ENCODE data around the gene CPB1.

The CPB1 gene

DNA sequence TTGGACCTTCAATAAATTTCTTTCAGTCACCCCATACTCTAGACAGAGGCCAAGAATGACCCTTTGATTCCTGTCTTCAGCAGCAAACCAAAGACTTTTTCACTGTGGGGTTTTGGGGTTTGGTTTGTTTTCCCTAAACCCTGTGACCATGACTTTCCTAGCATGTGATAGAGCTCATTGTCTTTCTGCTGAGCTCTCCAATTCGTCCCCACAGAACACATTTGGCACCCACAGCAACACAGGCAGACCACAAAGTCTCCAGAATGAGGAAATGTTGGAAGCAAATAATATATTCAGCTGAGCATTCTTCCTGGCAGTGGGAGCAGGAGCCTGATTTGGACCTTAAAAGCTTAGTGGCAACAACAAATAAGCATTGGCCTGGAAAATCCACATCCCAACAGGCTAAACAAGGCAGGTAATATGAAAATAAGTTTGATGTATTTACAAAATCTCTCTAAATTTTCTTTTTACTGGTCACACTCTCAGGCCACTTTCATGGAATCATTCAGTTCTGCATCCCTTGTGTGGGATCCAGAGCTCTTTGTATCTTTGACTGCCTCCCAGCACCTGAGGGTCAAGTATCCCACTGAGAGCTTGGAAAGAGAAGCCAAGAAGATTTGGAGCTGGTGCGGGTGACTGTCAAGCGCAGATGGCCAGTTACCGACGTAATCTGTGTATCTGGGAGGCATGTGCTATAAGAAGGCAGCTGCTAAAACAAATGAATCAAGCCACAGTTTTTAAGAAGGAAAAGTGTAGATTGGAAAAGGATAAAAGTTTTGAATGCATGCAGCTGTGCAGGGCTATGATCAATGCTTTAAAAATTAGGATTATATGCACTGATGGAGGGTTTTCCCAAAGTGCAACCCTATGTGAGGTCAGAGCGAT is 36.5 kb upstream of the CPB1 start:
- Histone ChIP-seq H3K4me1 (ENCODE audit: insufficient read depth, low read length) (no peaks in the 10 kb centered on the region), H3K9me3 (ENCODE audit: insufficient read depth, low read length, severe bottlenecking) (no peaks in the 10 kb centered on the region), H3K36me3 (ENCODE audit: insufficient read depth, low read length) (no peaks in the 10 kb centered on the region), H3K4me2 (ENCODE audit: insufficient read depth, low read length) (no peak overlapping the region), H3K27ac (ENCODE audit: low read length) (no peak overlapping the region), H4K20me1 (ENCODE audit: insufficient read depth, low read length) (no peaks in the 10 kb centered on the region), H2AFZ (ENCODE audit: low read depth, low read length) (no peak overlapping the region), H3K9ac (ENCODE audit: low read depth, low read length) (no peak overlapping the region), H3K79me2 (ENCODE audit: insufficient read depth, low read length) (no peaks in the 10 kb centered on the region), H3K4me3 (ENCODE audit: low read depth in 1 of 2, low read length in 2 of 2) (no peak overlapping the region), H3K27me3 (ENCODE audit: insufficient read depth, low read length, poor library complexity) (no peaks in the 10 kb centered on the region)
- ATAC-seq (ENCODE audit: insufficient read depth, low read depth) = no peak
- DNase-seq = no peak
- TF ChIP-seq EZH2 (IDR thresholded peaks at IDR 0.05; ENCODE audit: borderline replicate concordance, low read depth, low read length, severe bottlenecking) = no peak
- no peak for TF ChIP-seq CTCF (IDR thresholded peaks at IDR 0.05; ENCODE audit: borderline replicate concordance, extremely low read depth, low read length, poor library complexity, severe bottlenecking)

DNA sequence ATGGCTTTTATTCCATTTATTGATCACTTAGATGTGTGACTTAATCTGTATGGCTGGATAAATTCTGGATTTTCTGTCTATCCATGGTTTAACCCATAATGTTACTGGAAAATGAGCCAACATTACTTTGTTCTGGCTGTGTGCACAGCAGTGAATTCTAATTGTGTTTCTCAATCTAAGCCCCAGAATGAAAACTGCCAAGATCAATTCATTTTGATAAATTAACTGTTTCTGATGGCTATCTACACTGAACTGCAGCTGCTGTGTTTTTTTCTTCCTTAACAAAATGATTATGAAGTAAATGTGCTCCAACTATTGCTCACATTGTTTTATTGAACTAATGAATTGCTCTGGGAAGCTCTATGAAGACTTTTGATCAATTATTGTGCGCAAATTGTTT is 35.7 kb upstream of the CPB1 start:
- DNase-seq = no peak
- Histone ChIP-seq H3K27me3 (ENCODE audit: insufficient read depth, low read length, poor library complexity) (no peaks in the 10 kb centered on the region), H3K4me3 (ENCODE audit: low read depth in 1 of 2, low read length in 2 of 2) (no peak overlapping the region), H3K36me3 (ENCODE audit: insufficient read depth, low read length) (no peaks in the 10 kb centered on the region), H3K9ac (ENCODE audit: low read depth, low read length) (no peak overlapping the region), H3K4me2 (ENCODE audit: insufficient read depth, low read length) (no peak overlapping the region), H3K4me1 (ENCODE audit: insufficient read depth, low read length) (no peaks in the 10 kb centered on the region), H3K9me3 (ENCODE audit: insufficient read depth, low read length, severe bottlenecking) (no peaks in the 10 kb centered on the region), H3K27ac (ENCODE audit: low read length) (no peak overlapping the region), H4K20me1 (ENCODE audit: insufficient read depth, low read length) (no peaks in the 10 kb centered on the region), H3K79me2 (ENCODE audit: insufficient read depth, low read length) (no peaks in the 10 kb centered on the region), H2AFZ (ENCODE audit: low read depth, low read length) (no peak overlapping the region)
- ATAC-seq (ENCODE audit: insufficient read depth, low read depth) = no peak
- TF ChIP-seq EZH2 (IDR thresholded peaks at IDR 0.05; ENCODE audit: borderline replicate concordance, low read depth, low read length, severe bottlenecking) = no peak
- no peak for TF ChIP-seq CTCF (IDR thresholded peaks at IDR 0.05; ENCODE audit: borderline replicate concordance, extremely low read depth, low read length, poor library complexity, severe bottlenecking)

GRCh38 chr3:148792516-148792915 is 35.1 kb upstream of the CPB1 start:
- DNase-seq (no peak), ATAC-seq (ENCODE audit: insufficient read depth, low read depth) (no peak)
- TF ChIP-seq CTCF (IDR thresholded peaks at IDR 0.05; ENCODE audit: borderline replicate concordance, extremely low read depth, low read length, poor library complexity, severe bottlenecking) (no peak), EZH2 (IDR thresholded peaks at IDR 0.05; ENCODE audit: borderline replicate concordance, low read depth, low read length, severe bottlenecking) (no peak)
- Histone ChIP-seq H3K27me3 (ENCODE audit: insufficient read depth, low read length, poor library complexity) (no peaks in the 10 kb centered on the region), H3K9ac (ENCODE audit: low read depth, low read length) (no peak overlapping the region), H2AFZ (ENCODE audit: low read depth, low read length) (no peak overlapping the region), H4K20me1 (ENCODE audit: insufficient read depth, low read length) (no peaks in the 10 kb centered on the region), H3K9me3 (ENCODE audit: insufficient read depth, low read length, severe bottlenecking) (no peaks in the 10 kb centered on the region), H3K4me1 (ENCODE audit: insufficient read depth, low read length) (no peaks in the 10 kb centered on the region), H3K4me3 (ENCODE audit: low read depth in 1 of 2, low read length in 2 of 2) (no peak overlapping the region), H3K27ac (ENCODE audit: low read length) (no peak overlapping the region), H3K4me2 (ENCODE audit: insufficient read depth, low read length) (no peak overlapping the region), H3K36me3 (ENCODE audit: insufficient read depth, low read length) (no peaks in the 10 kb centered on the region), H3K79me2 (ENCODE audit: insufficient read depth, low read length) (no peaks in the 10 kb centered on the region)

Data from DND-41 (cell line).